ENCODE measurements around the gene RAB15.

RAB15 gene

DNA sequence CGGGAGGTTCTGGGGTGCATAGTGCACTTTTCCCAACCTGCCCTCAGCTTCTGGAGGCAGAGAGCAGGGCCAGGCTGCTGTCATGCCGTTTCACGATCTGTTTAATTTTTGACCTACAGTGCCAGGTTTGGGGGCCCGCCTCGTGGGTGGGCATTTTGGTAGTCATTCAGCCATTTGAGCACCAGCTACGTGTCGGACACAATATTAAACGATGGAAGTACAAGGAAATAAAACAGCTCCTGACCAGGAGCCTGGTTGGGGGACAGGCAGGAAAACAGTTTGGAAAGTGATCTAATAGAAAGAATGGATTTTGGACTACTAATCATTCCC lies 15.3 kb upstream of the RAB15 start:
- no peak for DNase-seq

DNA sequence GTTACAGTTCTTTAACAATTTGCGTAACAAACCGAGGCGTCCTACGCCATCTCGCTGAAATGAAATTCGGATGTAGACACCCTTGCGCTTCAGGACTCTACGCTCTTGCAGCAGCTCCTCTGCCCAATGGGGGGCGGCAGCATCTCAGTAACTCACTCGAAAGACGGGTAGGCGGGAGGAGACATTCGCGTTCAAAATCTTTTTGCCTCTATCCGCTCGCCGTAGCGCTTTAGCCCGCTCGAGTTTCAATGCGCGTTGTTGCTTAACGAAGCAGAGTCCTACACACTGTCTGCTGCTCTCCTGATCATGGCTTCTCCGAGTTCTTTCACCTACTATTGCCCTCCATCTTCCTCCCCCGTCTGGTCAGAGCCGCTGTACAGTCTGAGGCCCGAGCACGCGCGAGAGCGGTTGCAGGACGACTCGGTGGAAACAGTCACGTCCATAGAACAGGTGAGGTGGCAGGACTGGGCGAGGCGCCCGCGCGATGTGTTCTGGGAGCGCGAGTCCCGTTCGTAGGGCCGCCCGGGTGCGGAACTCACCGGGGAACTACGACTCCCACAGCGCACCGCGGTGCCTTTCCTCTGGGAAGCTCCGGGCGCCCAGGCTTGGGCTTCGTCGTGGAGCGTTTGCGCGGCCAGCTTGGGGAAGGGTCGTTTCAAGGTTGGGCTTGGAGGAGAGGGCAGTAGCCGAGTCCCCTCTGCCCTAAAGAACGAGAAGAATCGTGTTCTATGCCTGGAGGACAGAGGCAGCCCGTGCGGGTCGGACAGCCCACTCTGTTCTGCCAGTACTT lies 14.7 kb upstream of the RAB15 start, which contains the start of gene FNTB:
FNTB (plus strand) TSS at position 248 of the 790 bp plus-strand sequence; CDS start at position 307, 59 bp downstream.
- DNase-seq, result peak; percentile 96

DNA sequence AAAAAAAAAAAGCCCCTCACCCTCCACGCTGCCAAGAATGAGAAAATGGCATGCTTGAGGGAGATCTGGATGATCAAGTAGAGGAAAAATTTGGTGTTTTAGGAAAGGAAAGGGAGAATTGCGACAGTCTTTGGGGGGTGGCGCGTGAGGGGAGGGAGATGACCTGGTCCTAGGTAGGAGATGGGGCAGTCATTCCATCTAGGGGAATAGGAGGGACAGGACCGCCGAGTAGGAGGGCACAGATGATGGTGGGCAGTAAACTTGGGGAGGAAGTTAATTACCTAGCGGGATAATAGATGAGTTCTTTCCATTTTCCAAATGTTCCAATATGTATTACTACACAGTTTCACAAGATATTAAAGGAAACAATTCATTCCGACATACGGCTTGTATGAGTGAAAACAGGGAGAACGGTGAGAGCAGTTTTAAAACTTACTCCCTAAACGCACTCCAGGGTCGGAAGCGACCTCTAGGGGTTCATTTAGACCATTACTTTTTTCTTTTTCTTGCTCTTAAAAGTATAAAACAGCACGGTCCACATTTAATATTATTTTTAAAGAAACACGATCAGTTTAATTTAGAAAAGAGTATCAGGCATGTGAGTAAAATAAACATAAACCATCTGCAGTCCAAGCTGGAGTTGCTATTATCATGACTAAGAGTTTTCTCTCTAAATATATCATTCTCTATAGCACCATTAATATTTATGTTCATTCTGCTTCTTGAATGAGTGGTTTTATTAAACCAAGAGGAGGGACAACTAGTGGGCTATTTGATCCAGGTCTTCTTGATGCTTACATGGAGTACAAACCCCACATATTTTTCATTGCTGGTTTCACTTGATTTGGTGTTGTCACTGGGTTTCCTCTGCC lies 11.5 kb upstream of the RAB15 start:
- peak; percentile 68 for DNase-seq

DNA sequence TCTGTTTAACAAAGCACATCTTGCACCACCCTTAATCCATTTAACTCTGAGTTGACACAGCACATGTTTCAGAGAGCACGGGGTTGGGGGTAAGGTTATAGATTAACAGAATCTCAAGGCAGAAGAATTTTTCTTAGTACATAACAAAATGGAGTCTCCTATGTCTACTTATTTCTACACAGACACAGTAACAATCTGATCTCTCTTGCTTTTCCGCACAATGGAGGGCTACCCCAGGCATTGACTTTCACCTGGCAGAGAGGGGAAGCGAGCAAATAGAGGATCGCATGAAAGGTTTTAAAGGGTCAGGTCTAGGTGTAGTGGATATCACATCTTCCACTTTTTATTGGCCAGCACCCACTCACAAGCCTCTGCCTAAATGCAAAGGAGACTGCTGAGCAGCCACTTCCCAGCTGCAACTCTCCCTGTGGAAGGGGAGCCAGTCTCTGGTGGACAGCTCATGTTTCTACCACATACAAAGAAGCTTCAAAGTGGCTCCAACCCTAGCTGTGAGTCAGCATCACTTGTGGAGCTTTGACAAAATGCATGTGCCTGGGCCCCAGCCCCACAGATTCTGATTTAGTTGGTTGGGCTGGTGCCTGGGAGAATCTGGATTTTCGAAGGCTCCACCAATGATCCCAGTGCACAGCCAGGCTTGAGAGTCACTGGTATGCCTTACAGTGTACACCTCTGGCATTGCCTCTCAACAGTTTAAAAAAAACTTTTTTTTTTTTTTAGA lies 7.4 kb upstream of the RAB15 start:
- DNase-seq, result no peak

DNA sequence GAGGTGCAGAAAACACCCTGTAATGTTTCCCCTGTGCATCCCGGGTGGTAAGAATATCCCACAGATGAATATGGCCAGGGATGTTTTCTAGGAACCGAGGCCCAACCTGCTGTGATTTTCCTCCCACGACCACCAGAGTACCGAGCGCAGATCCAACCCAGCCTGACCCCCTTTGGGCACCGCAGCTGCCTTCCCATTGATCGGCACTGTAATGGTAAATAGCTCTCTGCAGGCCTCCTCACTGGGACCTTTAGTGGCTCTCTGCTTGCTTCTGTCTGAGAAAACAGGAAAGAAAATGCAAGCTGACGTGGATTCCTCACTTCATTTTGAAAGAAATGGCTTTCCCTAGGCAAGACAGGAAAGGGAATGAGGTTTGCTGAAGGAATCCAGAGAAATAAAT lies 2.4 kb upstream of the RAB15 start:
- DNase-seq, result no peak

DNA sequence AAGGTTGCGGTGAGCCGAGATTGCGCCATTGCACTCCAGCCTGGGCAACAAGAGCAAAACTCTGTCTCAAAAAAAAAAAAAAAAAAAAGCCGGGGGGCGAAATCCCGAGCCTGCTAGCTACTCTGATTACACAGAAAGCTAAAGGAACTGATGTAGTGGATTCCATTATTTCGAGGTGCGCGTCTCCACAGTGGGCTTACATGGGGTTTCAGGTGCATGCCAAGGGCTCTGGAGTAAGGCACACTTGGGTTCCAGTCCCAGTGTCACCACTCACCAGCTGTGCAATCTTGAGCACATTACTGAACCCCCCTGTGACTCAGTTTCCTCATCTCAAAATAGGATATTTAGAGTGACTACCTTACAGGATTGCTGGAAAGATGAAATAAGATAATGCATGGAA lies 1.7 kb upstream of the RAB15 start:
- no peak for DNase-seq

DNA sequence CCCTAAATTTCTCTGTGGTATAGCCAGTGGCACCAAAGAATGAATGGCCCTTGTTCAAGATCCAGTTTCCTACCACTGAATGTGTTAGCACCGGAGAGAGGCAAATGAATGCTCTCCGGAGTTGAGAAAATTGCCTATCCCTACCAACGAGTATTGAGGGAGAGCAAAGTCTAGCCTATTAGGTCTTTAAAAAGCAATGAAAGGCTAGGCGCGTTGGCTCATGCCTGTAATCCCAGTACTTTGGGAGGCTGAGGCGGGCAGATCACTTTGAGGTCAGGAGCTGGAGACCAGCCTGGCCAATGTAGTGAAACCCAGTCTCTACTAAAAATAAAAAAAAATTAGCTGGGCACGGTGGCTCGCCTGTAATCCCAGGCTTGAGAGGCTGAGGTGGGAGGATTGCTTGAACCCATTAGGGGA lies 898 bp upstream of the RAB15 start:
- DNase-seq, result no peak

DNA sequence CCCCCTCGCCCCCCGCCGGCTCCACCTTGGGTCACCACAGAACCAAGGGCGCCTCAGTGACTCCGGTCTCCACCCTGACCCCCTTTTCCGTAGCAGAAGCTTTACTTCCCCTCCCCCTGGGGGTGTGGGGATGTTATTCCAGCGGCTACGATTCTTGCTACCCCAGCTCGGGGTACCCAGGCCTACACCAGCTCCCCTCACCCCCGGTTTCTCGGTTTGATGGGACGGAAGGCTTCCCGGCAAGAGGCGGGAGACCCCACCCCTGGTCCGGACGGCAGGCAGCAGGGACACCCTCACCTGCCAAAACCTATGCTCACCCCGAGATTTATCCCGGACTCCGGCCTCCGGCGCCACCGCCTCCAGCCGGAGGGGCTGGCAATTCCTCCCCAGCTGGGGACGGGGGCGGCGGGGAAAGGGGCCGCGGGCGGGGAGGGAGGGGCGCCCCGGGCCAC lies 619 bp downstream of the RAB15 start:
- no peak for DNase-seq

DNA sequence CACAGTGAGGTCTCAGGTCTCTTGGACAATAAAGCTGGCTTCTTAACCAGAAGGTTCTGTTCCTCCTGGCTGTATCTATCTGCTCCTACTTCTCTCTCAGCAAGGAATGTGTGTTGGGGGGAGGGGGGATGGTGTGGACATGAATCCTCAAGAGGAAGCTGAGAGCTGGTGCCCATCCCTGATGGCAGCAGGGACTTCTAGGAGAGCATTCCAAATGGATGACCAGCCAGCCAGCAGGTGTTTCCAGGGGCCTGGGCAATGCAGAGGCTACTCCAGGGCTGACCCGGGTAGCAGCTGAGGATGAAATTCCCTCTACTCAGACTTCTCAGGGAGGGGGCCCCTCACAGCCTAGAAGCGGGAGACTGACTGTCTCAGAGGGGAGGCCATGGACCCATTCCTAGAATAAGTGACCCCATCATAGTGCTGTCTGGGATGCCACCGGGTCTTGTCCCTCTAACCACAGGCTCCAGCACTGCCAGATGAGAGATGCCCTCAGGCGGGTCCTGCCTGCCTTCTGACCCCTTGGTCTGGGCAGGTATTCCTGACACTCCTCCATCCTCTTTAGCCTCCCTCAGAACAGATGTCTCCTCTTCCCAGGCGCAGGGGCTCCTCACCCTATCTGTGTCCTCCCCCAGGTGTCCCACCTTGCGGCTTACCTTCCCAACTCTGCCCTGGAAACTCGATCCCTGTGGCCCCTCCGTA lies 1.2 kb downstream of the RAB15 start:
- no peak for DNase-seq

DNA sequence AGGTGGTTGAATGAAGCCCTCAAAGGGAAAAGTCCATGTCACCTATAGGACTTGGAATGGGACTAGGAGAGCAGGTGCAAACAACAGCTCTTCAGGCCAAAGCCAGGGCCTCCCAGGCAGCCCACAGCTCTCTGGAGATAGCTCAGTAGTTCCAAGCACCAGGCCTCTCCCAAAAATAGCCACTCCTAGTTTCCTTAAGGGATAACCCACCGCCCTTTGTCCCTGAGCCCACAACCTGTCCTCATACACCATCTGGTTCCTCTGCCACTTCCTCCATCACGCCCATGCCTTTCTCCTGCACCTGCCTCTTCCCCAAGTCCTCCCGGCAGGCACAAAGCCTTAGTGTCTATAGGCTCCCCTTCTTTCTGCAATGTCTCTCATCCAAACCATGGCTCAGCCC lies 2.1 kb downstream of the RAB15 start:
- DNase-seq, result no peak

DNA sequence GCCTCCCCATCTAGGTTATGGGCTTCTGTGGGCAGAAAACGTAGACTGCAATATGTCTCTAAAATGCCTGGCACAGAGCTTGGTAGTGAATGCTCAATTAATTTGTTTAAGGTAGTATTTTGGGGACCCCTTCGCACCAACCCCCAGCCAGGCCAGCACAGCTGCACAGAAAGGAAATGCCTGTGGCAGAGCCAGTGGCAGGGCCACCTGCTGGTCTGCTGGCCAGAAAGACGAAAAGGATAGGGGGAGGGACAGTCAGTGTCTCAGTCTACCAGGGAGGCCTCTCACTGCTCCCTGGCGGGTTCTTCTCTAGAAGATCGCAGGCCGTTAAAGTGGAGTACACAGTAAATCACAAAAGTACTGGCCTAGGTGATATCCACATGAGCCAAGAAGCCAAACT lies 3.5 kb downstream of the RAB15 start:
- no peak for DNase-seq

DNA sequence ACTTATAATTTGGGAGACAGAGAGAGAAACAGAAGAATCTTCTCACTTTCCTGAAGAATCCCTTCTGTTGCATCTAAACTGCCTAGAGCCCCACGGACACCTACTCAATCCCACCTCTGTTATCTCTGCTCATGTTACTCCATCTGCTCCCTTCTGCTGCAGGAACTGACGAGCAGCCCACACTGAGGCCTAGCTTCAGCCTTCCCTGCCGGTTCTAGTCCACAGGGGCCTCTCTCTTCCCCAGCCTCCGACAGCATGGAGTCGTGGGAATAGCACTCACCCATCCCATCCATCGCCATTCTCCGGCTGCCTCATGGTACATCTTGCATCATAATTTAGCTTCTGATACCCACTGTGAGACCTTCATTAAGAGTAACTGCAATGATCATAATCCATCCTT lies 4.0 kb downstream of the RAB15 start:
- DNase-seq, result no peak

DNA sequence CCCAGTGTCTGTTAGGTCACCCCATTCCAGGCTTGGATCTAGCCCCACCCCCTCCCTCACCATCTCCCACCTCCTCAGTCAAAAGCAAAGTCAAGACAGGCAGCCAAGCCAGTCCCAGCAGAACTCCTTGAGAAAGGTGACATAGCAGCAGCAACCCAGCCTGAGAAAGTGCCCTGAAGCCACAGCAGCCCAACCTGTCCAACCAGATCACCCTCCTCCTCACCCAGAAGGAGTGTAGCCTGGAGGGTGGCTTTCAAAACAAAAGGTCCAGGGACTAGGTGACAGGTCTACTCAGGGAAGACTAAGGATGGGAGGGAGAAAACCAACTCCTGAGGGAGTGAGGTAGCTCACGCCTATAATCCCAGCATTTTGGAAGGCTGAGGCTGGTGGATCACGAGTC lies 5.2 kb downstream of the RAB15 start:
- DNase-seq, result no peak

DNA sequence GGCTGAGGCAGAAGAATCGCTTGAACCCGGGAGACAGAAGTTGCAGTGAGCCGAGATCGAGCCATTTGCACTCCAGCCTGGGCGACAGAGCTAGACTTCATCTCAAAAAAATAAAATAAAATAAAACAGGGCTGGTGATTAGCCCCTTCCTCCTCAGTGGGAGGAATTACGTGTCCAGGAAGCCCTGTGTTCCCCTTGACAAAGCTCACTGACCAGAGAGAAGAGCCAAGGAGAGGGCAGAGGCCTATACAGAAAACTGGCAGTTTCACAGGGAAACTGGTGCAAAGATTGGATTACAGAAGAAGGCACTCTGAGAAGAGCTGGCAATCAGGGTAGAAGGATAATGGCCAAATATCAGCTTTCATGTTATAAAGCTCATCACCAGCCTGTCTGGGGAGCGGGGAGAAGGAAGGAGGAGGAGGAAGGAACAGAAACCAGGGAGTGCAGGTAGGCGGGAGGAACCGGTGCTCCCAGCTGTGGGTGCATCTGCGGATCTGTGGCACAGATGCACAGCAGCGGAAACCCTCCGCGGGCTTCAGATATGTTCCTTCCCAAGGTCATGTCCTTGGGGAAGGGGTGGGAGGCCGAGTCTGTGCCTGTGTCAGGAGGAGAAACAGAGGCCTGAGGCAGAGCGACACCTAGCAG lies 6.7 kb downstream of the RAB15 start:
- DNase-seq, result no peak

DNA sequence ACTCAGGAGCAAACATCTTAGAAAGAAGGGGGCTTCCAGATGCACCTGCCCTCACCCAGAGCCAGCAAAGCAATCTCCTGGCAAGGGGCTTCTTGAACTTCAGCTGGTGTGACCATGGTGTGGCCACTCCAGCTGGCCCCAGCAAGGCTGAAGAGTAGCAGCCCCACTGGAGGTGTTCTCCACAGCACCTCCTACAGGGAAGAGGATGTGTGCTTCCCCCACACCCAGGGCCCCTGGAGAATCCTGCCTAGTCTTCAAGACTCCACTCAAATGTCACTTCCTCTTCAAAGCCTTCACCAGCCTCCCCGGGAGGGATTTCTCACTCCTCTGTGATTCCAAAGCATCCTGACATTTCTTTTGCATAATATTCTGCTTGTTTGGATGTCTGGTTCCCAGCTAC lies 8.5 kb downstream of the RAB15 start:
- DNase-seq, result no peak

DNA sequence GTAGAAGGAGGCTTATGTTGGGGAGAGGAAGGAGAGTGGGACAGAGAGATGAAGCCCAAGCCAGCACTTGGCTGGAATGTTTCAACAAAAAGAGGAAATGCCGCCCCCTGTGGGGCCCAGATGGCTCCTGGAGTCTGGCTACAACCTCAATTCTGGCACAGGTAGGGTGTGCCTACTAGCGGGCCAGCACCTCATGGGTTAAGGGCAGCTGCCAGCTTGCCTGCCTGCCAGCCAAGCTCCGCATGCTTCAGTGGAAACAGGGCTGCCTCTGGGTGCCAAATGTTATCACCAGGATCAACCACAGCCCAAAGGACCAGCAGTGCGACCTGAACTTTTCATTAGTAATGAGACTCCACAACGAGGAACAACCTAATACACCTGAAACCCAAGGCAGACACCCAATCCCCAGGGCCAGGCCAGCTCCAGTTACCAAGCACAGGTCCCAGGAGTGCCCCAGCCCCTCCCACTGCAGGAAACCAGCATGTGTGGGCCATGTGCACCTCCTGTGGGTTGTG lies 11.3 kb downstream of the RAB15 start:
- no peak for DNase-seq

DNA sequence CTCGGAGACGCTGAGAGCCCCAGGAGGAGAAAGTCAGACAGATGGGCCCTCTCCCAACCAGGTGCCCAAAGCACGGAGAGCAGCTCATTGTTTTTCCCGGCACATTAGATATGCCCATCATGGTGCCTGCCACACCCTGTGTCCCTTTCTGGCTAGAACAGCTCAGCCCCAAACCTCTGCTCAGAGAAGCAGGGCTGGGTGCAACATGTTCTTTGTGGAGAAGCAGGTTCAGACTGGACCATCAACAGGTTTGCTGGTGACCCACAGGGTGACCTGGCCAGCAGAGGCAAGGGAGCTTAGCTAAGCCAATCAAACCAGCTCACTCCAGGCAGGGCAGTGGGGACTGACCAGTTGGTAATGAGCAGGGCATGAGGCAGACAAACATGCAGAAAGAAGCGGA lies 13.4 kb downstream of the RAB15 start:
- DNase-seq, result no peak

DNA sequence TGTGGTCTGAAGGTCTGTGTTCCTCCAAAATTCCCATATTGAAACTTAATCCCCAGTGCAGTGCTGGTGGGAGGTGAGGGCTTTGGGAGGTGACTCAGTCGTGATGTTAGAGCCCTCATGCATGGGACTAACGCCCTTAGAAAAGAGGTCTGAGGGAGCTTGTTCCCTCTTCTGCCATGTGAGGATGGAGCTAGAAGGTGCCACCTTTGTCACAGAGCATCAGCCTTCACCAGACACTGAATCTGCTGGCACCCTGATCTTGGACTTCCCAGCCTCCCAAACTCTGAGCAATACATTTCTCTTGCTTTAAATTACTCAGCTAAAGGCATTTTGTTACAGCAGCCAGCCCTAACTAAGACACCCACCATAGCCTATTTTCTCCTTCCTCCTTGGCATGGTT lies 13.9 kb downstream of the RAB15 start:
- DNase-seq, result no peak

DNA sequence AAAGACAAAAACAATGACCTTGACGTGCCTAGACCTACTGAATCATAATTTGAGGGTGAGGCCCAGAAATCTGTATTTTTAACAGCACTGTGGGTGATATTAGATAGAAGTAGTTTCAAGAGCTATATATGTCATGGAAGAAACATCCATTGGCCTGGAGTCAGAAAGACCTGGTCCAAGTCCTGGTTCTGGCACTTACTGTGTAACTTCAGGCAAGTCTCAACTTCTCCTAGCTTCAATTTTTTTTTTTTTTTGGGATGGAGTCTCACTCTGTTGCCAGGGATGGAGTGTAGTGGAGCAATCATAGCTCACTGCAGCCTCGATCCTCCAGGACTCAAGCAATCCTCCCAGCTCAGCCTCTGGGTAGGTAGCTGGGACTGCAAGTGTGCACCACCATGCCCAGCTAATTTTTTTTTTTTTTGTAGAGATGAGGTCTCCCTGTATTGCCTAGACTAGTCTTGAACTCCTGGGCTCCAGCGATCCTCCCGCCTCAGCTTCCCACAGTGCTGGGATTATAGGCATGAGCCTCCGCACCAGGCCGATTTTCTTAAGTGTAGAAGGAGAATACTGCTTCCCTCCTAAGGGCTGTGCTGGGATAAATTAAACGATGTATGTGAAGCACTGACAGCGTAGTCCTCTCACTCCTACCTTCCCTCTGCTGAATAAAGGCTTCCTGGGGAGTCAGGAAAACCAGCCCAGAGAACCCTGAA lies 15.3 kb downstream of the RAB15 start:
- no peak for DNase-seq

DNA sequence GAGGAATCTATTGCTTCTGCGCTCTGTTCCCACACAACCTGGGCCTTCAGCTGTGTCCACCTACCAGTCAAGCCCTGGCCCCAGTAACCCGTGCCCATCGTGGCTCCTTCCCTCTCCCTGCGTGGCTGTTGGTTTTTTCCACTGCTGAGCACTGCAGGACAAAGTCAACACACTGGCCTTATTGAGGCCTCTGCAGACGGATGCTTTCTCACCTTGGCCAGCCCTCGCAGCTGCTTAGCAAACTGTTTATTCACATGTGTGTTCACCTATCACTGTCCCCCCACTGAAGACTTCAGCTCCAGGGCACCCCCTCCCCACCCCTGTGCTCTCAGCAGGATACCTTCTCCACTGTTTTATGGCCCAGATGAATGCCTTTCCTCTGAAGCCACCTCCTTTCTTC lies 16.8 kb downstream of the RAB15 start:
- no peak for DNase-seq

DNA sequence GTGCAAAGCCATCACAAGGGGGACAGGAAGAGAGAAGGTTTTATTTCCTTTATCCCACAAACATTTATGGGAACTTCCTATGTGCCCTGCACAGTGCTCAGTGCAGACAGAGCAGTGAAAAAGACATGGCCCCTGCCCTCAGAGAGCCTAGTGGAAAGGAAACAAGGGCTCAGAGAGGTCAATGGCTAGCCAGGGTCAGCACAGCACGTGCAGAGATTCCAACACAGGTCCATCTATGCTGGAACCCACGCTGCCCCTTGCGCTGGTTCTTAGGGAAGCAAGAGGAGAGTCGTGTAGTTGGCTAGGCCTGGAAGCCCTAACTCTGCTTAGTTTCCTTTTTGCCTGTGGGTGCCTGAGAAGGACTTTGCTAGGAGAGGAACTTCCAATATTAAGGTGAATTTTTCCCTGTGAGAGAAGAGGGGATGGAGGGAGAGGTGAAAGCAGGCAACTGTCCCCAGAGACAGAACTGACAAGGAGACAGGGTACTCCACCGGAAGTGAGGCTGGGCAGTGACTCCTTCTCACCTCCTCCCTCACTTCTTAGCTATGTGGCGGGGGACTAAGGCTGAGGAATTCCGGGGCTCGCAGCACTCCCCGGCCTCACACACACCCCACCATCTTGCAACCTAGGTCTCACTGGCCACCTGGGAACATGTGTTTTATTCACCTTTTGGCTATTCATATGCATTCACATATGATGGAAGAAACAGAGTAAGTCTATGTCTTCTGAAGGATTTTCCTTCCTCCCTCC lies 17.5 kb downstream of the RAB15 start:
- no peak for DNase-seq
